Uterus (tissue), 2 donors: ENCODE results near the gene MTX3.

Source experiments
- POLR2A ChIP-seq, 2 donors: fragments of 450-650 bp; IDR thresholded peaks; one replicate each; pipeline ENCODE4 v1.6.1; 2016; ENCODE audit warnings: antibody characterized with exemption in 2 of 2, mild to moderate bottlenecking in 1 of 2, moderate library complexity in 1 of 2
- TF ChIP-seq, protein P1 (sequence below), 4 experiments: fragments of 200-600 bp in 2 of 4; fragments of 450-650 bp in 2 of 4; sonication (generic) in 2 of 4; IDR thresholded peaks; one replicate each; pipeline ENCODE4 v1.5.1; 2016 to 2019; ENCODE audit warnings: antibody characterized with exemption in 4 of 4, mild to moderate bottlenecking in 2 of 4, moderate library complexity in 1 of 4

DNA sequence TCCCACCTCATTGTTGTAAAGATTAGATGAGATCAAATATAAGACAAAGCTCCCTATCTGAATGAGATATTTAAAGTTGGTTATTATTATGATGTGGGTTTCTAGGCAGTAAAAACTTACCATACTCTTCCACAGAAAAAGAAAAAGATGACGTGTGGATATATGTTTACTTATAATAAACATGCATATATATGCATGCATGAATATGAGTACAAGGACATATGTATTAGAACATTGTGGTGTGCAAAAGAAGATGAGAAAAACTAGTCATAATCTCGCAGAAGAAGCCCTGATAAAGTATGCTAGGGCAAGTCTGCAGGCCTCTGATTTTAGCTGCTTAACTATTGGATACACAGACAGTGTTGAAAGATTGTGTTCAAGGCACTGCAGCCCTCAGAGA lies 34.0 kb upstream of the MTX3 start:
- TF ChIP-seq, protein P1, sequence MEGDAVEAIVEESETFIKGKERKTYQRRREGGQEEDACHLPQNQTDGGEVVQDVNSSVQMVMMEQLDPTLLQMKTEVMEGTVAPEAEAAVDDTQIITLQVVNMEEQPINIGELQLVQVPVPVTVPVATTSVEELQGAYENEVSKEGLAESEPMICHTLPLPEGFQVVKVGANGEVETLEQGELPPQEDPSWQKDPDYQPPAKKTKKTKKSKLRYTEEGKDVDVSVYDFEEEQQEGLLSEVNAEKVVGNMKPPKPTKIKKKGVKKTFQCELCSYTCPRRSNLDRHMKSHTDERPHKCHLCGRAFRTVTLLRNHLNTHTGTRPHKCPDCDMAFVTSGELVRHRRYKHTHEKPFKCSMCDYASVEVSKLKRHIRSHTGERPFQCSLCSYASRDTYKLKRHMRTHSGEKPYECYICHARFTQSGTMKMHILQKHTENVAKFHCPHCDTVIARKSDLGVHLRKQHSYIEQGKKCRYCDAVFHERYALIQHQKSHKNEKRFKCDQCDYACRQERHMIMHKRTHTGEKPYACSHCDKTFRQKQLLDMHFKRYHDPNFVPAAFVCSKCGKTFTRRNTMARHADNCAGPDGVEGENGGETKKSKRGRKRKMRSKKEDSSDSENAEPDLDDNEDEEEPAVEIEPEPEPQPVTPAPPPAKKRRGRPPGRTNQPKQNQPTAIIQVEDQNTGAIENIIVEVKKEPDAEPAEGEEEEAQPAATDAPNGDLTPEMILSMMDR (IDR thresholded peaks at IDR 0.05) = no peak
- TF ChIP-seq POLR2A (IDR thresholded peaks at IDR 0.05) = no peak
